ENCODE measurements around the gene DHRS7.

DHRS7 gene

GRCh38 chr14:60164712-60165546 is at the start of gene DHRS7:
DHRS7 (minus strand) TSS chr14:60165398; CDS start chr14:60165309, 89 bp downstream.
- DNase-seq: peak; percentile 76

- no peak for DNase-seq
Observed at GRCh38 chr14:60214415-60215126, 49.4 kb upstream of the DHRS7 start.

- no peak for DNase-seq
Observed at GRCh38 chr14:60214003-60214402, 48.8 kb upstream of the DHRS7 start.

GRCh38 chr14:60212503-60213371 is 47.5 kb upstream of the DHRS7 start:
- no peak for DNase-seq

GRCh38 chr14:60211153-60211552 is 46.0 kb upstream of the DHRS7 start:
- DNase-seq: no peak

- DNase-seq: no peak
Observed at GRCh38 chr14:60210703-60211102, 45.5 kb upstream of the DHRS7 start.

GRCh38 chr14:60206837-60207533 is 41.8 kb upstream of the DHRS7 start:
- no peak for DNase-seq

GRCh38 chr14:60206249-60206670 is 41.1 kb upstream of the DHRS7 start:
- no peak for DNase-seq

GRCh38 chr14:60204843-60205774 is 39.9 kb upstream of the DHRS7 start:
- DNase-seq: no peak

GRCh38 chr14:60204104-60204842 is 39.1 kb upstream of the DHRS7 start:
- DNase-seq: no peak

GRCh38 chr14:60199321-60199720 is 34.1 kb upstream of the DHRS7 start:
- DNase-seq: no peak

GRCh38 chr14:60197629-60198303 is 32.6 kb upstream of the DHRS7 start:
- no peak for DNase-seq

GRCh38 chr14:60196291-60196690 is 31.1 kb upstream of the DHRS7 start:
- DNase-seq: no peak

- peak; percentile 8 for DNase-seq
Observed at GRCh38 chr14:60195179-60195810, 30.1 kb upstream of the DHRS7 start.

- DNase-seq: no peak
Observed at GRCh38 chr14:60189923-60190840, 25.0 kb upstream of the DHRS7 start.

- DNase-seq: no peak
Observed at GRCh38 chr14:60188696-60189095, 23.5 kb upstream of the DHRS7 start.

- DNase-seq: no peak
Observed at GRCh38 chr14:60188115-60188514, 22.9 kb upstream of the DHRS7 start.

- DNase-seq: no peak
Observed at GRCh38 chr14:60184905-60185555, 19.8 kb upstream of the DHRS7 start.

Measured in CD4-positive, alpha-beta T cell treated with Interleukin-12 subunit alpha and Interleukin-12 subunit beta, for 1 hour (primary cell).